Frontal cortex (tissue), 4 donors: Measurements from ENCODE around the gene PIEZO2. TPM values are rescaled to one million over a fixed set of nuclear protein-coding genes. Genes with fewer than 3 reads are reported as not detected.

Experiments
- DNase-seq, 2 donors: peaks; one replicate each; pipeline ENCODE4 v3.0.0; 2012; ENCODE audit warnings: low spot score in 2 of 2
- FAIRE-seq: peaks from 2 replicates; lab custom pipeline; 2012; peaks lifted over from hg19 to GRCh38; lab: Jason Lieb, UNC
- total RNA-seq: library from RNA; depleted of rRNA; stranded (reverse); fragments of >200 nt; gene quantifications from one replicate; pipeline ENCODE4 v1.2.3, GENCODE V29; 2014
- donor health status: control.
- donor health status: control.
- donor health status: control.

Gene PIEZO2
- total RNA-seq, 1 donor from 2014 or later: 2.4 TPM

GRCh38 chr18:11118051-11118766, 31.2 kb downstream of the PIEZO2 start:
- no peak for FAIRE-seq
- DNase-seq: no peak

GRCh38 chr18:11115276-11115675, 34.1 kb downstream of the PIEZO2 start:
- DNase-seq (no peak), FAIRE-seq (no peak)

- FAIRE-seq (no peak), DNase-seq (no peak)
Observed at GRCh38 chr18:11114653-11115052, 34.7 kb downstream of the PIEZO2 start.

- no peak for DNase-seq
- no peak for FAIRE-seq
Observed at GRCh38 chr18:11113937-11114336, 35.4 kb downstream of the PIEZO2 start.

- FAIRE-seq: no peak
- no peak for DNase-seq
Observed at GRCh38 chr18:11113046-11113548, 36.3 kb downstream of the PIEZO2 start.

GRCh38 chr18:11112286-11112685, 37.1 kb downstream of the PIEZO2 start:
- no peak for DNase-seq
- no peak for FAIRE-seq

GRCh38 chr18:11110509-11110908, 38.9 kb downstream of the PIEZO2 start:
- FAIRE-seq (no peak), DNase-seq (no peak)

- DNase-seq: no peak
- FAIRE-seq: no peak
Observed at GRCh38 chr18:11108947-11109346, 40.4 kb downstream of the PIEZO2 start.

GRCh38 chr18:11106894-11107293, 42.5 kb downstream of the PIEZO2 start:
- DNase-seq: no peak
- FAIRE-seq: no peak

- DNase-seq: no peak
- no peak for FAIRE-seq
Observed at GRCh38 chr18:11105463-11105862, 43.9 kb downstream of the PIEZO2 start.

GRCh38 chr18:11104307-11104706, 45.1 kb downstream of the PIEZO2 start:
- DNase-seq (no peak), FAIRE-seq (no peak)

- FAIRE-seq (no peak), DNase-seq (no peak)
Observed at GRCh38 chr18:11096839-11097750, 52.3 kb downstream of the PIEZO2 start.

GRCh38 chr18:11096411-11096810, 53.0 kb downstream of the PIEZO2 start:
- no peak for FAIRE-seq
- DNase-seq: no peak

GRCh38 chr18:11095674-11096293, 53.6 kb downstream of the PIEZO2 start:
- DNase-seq (no peak), FAIRE-seq (no peak)

GRCh38 chr18:11095211-11095610, 54.2 kb downstream of the PIEZO2 start:
- FAIRE-seq (no peak), DNase-seq (no peak)

GRCh38 chr18:11091746-11092145, 57.6 kb downstream of the PIEZO2 start:
- DNase-seq: no peak
- FAIRE-seq: no peak

- FAIRE-seq (no peak), DNase-seq (no peak)
Observed at GRCh38 chr18:11089931-11090715, 59.2 kb downstream of the PIEZO2 start.

GRCh38 chr18:11081009-11081532, 68.3 kb downstream of the PIEZO2 start:
- DNase-seq (no peak), FAIRE-seq (no peak)

GRCh38 chr18:11078491-11078890, 70.9 kb downstream of the PIEZO2 start:
- no peak for FAIRE-seq
- no peak for DNase-seq
